K562 (cell line): ENCODE data around the gene NEK4. TPM values are rescaled to one million over a fixed set of nuclear protein-coding genes. Genes with fewer than 3 reads are reported as not detected.
A peak's percentile ranks its signal among the peaks of the same experiment; 100 is the strongest.

Experiments
- ATAC-seq: fragments of 200-7000 bp; cut with Tn5 transposase; 3 replicates; pipeline ENCODE4 v1.9.1; 2020; ENCODE audit warnings: moderate library complexity
- BruUV-seq: library from RNA; stranded (reverse); fragments of 400-500 nt; replicated peaks from 2 replicates; lab custom pipeline; 2021; lab: Mats Ljungman, UMichigan
- CTCF ChIA-PET: fragments of 300-600 bp; formaldehyde crosslinking; extraction: SDS; loops from one replicate; lab custom pipeline; 2021; ENCODE audit warnings: low intra/inter-chr PET ratio; lab: Yijun Ruan, JAX
- POLR2A ChIA-PET: fragments of 300-600, 350-650 bp; sonication (Branson Sonifier 250); formaldehyde crosslinking; extraction: SDS; loops from one replicate; lab custom pipeline; 2021; ENCODE audit warnings: antibody characterized with exemption, inconsistent platforms; lab: Yijun Ruan, JAX
- DNase-seq, 4 experiments: peaks; one replicate each; pipeline versions ENCODE4 v3.0.0 to v3.0.0-alpha.2; 2011 to 2018; ENCODE audit warnings: low spot score in 3 of 4, mixed read lengths in 3 of 4; ENCODE audit errors: extremely low read depth in 1 of 4
- FAIRE-seq: peaks from 2 replicates; lab custom pipeline; 2011; peaks lifted over from hg19 to GRCh38; lab: Jason Lieb, UNC
- H2AFZ ChIP-seq: 2 replicates; pipeline ENCODE4 v1.6.0; 2011; ENCODE audit warnings: low read depth, low read length, control low read depth, inconsistent platforms
- H3K27ac ChIP-seq: fragments of 200-600 bp; 3 replicates; pipeline ENCODE4 v1.8.0; 2011; ENCODE audit warnings: low read depth, mild to moderate bottlenecking, control low read depth, inconsistent platforms, low read length, moderate library complexity, mixed read lengths; ENCODE audit errors: extremely low read depth
- H3K27me3 ChIP-seq, 2 experiments: fragments of 300-600 bp in 1 of 2; 2 replicates in 1 of 2; 3 replicates in 1 of 2; pipeline versions ENCODE4 v1.6.0 to v1.8.0; 2011; ENCODE audit warnings: inconsistent platforms in 2 of 2, low read length in 2 of 2, mild to moderate bottlenecking in 1 of 2, mixed read lengths in 1 of 2, moderate library complexity in 1 of 2; ENCODE audit not compliant: control insufficient read depth in 2 of 2, insufficient read depth in 2 of 2
- H3K36me3 ChIP-seq: fragments of 300-600 bp; 3 replicates; pipeline ENCODE4 v1.8.0; 2011; ENCODE audit warnings: mild to moderate bottlenecking, low read length, inconsistent platforms; ENCODE audit not compliant: control insufficient read depth, insufficient read depth
- H3K4me1 ChIP-seq, 2 experiments: fragments of 200-600 bp in 1 of 2; replicated peaks in 1 of 2; 2 replicates in 1 of 2; 3 replicates in 1 of 2; pipeline versions ENCODE4 v1.5.1 to v1.8.0; 2011; ENCODE audit warnings: inconsistent platforms in 2 of 2, low read length in 2 of 2, mild to moderate bottlenecking in 1 of 2, mixed read lengths in 1 of 2, moderate library complexity in 1 of 2; ENCODE audit not compliant: control insufficient read depth in 2 of 2, insufficient read depth in 2 of 2
- H3K4me2 ChIP-seq: 2 replicates; pipeline ENCODE4 v1.6.1; 2011; ENCODE audit warnings: low read length, control low read depth, inconsistent platforms, mixed read lengths; ENCODE audit not compliant: insufficient read depth
- H3K4me3 ChIP-seq: fragments of 200-600 bp; sonication (generic), shearing (Covaris generic); 2 replicates; pipeline ENCODE4 v1.5.1; 2016; ENCODE audit warnings: control low read depth, inconsistent platforms
- H3K79me2 ChIP-seq: fragments of 200-600 bp; 3 replicates; pipeline ENCODE4 v1.8.0; 2011; ENCODE audit warnings: low read length, inconsistent platforms; ENCODE audit not compliant: control insufficient read depth, insufficient read depth
- H3K9ac ChIP-seq, 2 experiments: 2 replicates each; pipeline versions ENCODE4 v1.6.0 to v1.6.1; 2011; ENCODE audit warnings: low read depth in 2 of 2, low read length in 2 of 2, control low read depth in 1 of 2, inconsistent platforms in 1 of 2, mild to moderate bottlenecking in 1 of 2, mixed read lengths in 1 of 2; ENCODE audit not compliant: insufficient read depth in 1 of 2
- H3K9me1 ChIP-seq: one replicate; pipeline ENCODE4 v1.6.0; 2011; ENCODE audit warnings: inconsistent platforms, mild to moderate bottlenecking, low read length, moderate library complexity; ENCODE audit not compliant: control insufficient read depth, insufficient read depth
- H3K9me3 ChIP-seq: replicated peaks from 2 replicates; pipeline ENCODE4 v1.5.1; 2011; ENCODE audit warnings: low read depth, low read length, inconsistent platforms; ENCODE audit not compliant: control insufficient read depth, insufficient read depth
- H4K20me1 ChIP-seq: replicated peaks from 2 replicates; pipeline ENCODE4 v1.6.1; 2011; ENCODE audit warnings: low read length, inconsistent platforms, mixed read lengths; ENCODE audit not compliant: control insufficient read depth, insufficient read depth
- CBFA2T2 ChIP-seq: fragments of 450-650 bp; conservative IDR thresholded peaks from 2 replicates; pipeline ENCODE4 v1.6.1; 2017; ENCODE audit warnings: mild to moderate bottlenecking
- CGGBP1 ChIP-seq: fragments of 250-450 bp; sonication (Bioruptor Pico); IDR thresholded peaks from 2 replicates; pipeline ENCODE4 v1.9.0; 2021; ENCODE audit warnings: mild to moderate bottlenecking
- E2F1 ChIP-seq: sonication (generic); formaldehyde crosslinking; IDR thresholded peaks from 2 replicates; pipeline ENCODE4 v1.8.1; 2023; ENCODE audit warnings: mild to moderate bottlenecking, missing genetic modification reagents, moderate library complexity
- E2F6 ChIP-seq, 2 experiments: IDR thresholded peaks; 2 replicates each; pipeline ENCODE4 v1.6.1; 2011; ENCODE audit warnings: borderline replicate concordance in 1 of 2, control low read depth in 1 of 2, low read depth in 1 of 2, low read length in 1 of 2, mild to moderate bottlenecking in 1 of 2, mixed read lengths in 1 of 2, moderate library complexity in 1 of 2; ENCODE audit not compliant: insufficient read depth in 1 of 2, insufficient read length in 1 of 2, poor library complexity in 1 of 2, severe bottlenecking in 1 of 2; ENCODE audit errors: extremely low read depth in 1 of 2
- EZH2 ChIP-seq: IDR thresholded peaks from 2 replicates; pipeline ENCODE4 v1.6.1; 2012; ENCODE audit warnings: low read depth, mild to moderate bottlenecking, inconsistent platforms, low read length, borderline replicate concordance
- HBP1 ChIP-seq: fragments of 450-650 bp; formaldehyde crosslinking; IDR thresholded peaks from 2 replicates; pipeline ENCODE4 v1.4.0; 2022; ENCODE audit warnings: missing genetic modification characterization
- HNRNPLL ChIP-seq: fragments of 200-400 bp; formaldehyde crosslinking; IDR thresholded peaks from 2 replicates; pipeline ENCODE4 v1.6.1; 2017; ENCODE audit warnings: low read length, low read depth, mild to moderate bottlenecking; ENCODE audit not compliant: poor library complexity, severe bottlenecking
- NCOA1 ChIP-seq: fragments of 450-650 bp; IDR thresholded peaks from 2 replicates; pipeline ENCODE4 v1.6.1; 2016; ENCODE audit warnings: low read depth
- NR4A1 ChIP-seq, 2 experiments: fragments of 250-450 bp in 1 of 2; fragments of 450-650 bp in 1 of 2; sonication (Bioruptor Pico) in 1 of 2; IDR thresholded peaks; 2 replicates each; pipeline versions ENCODE4 v1.4.0 to v1.6.1; 2016 to 2020; ENCODE audit warnings: mild to moderate bottlenecking in 2 of 2, missing compliant biosample characterization in 1 of 2, missing genetic modification characterization in 1 of 2, moderate library complexity in 1 of 2
- PHB2 ChIP-seq: fragments of 450-650 bp; IDR thresholded peaks from 2 replicates; pipeline ENCODE4 v1.6.1; 2017; ENCODE audit warnings: low read depth
- POLR2B ChIP-seq: fragments of 450-650 bp; IDR thresholded peaks from 2 replicates; pipeline ENCODE4 v1.6.1; 2018; ENCODE audit warnings: low read depth; ENCODE audit not compliant: partially characterized antibody
- POLR2H ChIP-seq: IDR thresholded peaks from 2 replicates; pipeline ENCODE4 v1.6.1; 2016; ENCODE audit warnings: missing genetic modification characterization, low read depth, mild to moderate bottlenecking, control low read depth, missing compliant biosample characterization, moderate library complexity
- ZFP1 ChIP-seq: fragments of 450-650 bp; formaldehyde crosslinking; IDR thresholded peaks from 2 replicates; pipeline ENCODE4 v1.4.0; 2020; ENCODE audit warnings: mild to moderate bottlenecking, mixed read lengths
- ZNF707 ChIP-seq: fragments of 250-450 bp; sonication (Bioruptor Pico); conservative IDR thresholded peaks from 2 replicates; pipeline ENCODE4 v1.8.0; 2022; ENCODE audit warnings: inconsistent platforms, mild to moderate bottlenecking, moderate library complexity
- WGBS: fragments of 100-300 bp; shearing (Covaris generic); methylation state at CpG from one replicate; pipeline ENCODE4 v1.1.6; 2016; ENCODE audit warnings: low coverage, mixed read lengths; ENCODE audit not compliant: insufficient coverage; ENCODE audit errors: missing lambda C conversion rate; 5-methylcytosine and 5-hydroxymethylcytosine counted together
- in situ Hi-C: fragments of 300-500 bp; cut with MboI; formaldehyde crosslinking; loops from 4 replicates; pipeline ENCODE4 v1.15.0; 2018; ENCODE audit warnings: inconsistent platforms, mixed read lengths
- intact Hi-C: fragments of 100-400 bp; cut with micrococcal nuclease; formaldehyde crosslinking; loops from 2 replicates; pipeline ENCODE4 v1.14.2; 2022
- polyA plus RNA-seq, 8 experiments: library from polyadenylated mRNA; depleted of rRNA in 4 of 8; stranded (reverse) in 5 of 8; unstranded in 3 of 8; fragments of >200 nt; fragmentation: Nextera tagmentation in 2 of 8; fragmentation: Illumina TruSeq in 1 of 8; extraction: Ambion mirVana in 2 of 8; extraction: Trizol in 1 of 8; gene quantifications; 2 replicates each; pipeline versions ENCODE4 v1.2.1 to v1.2.3, GENCODE V29; 2011 to 2014; ENCODE audit warnings: inconsistent platforms in 1 of 8, missing spikeins in 1 of 8
- total RNA-seq, 7 experiments: library from RNA; depleted of rRNA in 6 of 7; stranded (reverse); fragments of >200 nt in 6 of 7; fragmentation: Illumina TruSeq in 2 of 7; extraction: Trizol in 2 of 7; gene quantifications; 2 replicates each; pipeline versions ENCODE4 v1.2.1 to v1.2.3, GENCODE V29; 2011 to 2021; ENCODE audit warnings: low replicate concordance in 1 of 7

Gene NEK4
- total and polyA plus RNA-seq, 9 of the 15 experiments (the other 6 are each of a cell fraction or from before 2014, with no cell fraction given), result 5.8 to 23.1 (median 16.6) TPM

GRCh38 chr3:52685285-52685708, 85.4 kb downstream of the NEK4 start:
- whole genome bisulfite sequencing, result 2% methylated on average over 15 of the region's 41 CpGs
- TF ChIP-seq NCOA1, result no peak
- TF ChIP-seq ZFP1 (CRISPR knock-in tag), result no peak
- TF ChIP-seq E2F6 (IDR thresholded peaks at IDR 0.05; ENCODE audit: borderline replicate concordance in 1 of 2, extremely low read depth in 1 of 2, insufficient read depth in 1 of 2, insufficient read length in 1 of 2, low read depth in 1 of 2, low read length in 1 of 2, poor library complexity in 1 of 2, severe bottlenecking in 1 of 2), result peak; percentile 58 to 93
- TF ChIP-seq EZH2, result no peak
- TF ChIP-seq CGGBP1 (CRISPR knock-in tag), result no peak
- peak; percentile 58 for TF ChIP-seq POLR2H (tag)
- TF ChIP-seq POLR2B, result no peak
- no peak for TF ChIP-seq ZNF707 (CRISPR knock-in tag)
- TF ChIP-seq PHB2, result no peak
- no peak for TF ChIP-seq CBFA2T2
- TF ChIP-seq E2F1 (CRISPR knock-in tag), result peak; percentile 52; the same call in 1 of the 2 replicates
- TF ChIP-seq NR4A1 (CRISPR knock-in tag; IDR thresholded peaks at IDR 0.05), result no peak
- TF ChIP-seq NR4A1 (tag; IDR thresholded peaks at IDR 0.05), result no peak
- TF ChIP-seq HNRNPLL, result no peak
- no peak for TF ChIP-seq HBP1 (CRISPR knock-in tag)

More at GRCh38 chr3:52685285-52685708, 85.4 kb downstream of the NEK4 start:
- Histone ChIP-seq H3K27me3 (no peaks in the 10 kb centered on the region), H3K4me2 (peak overlapping the region; percentile 91), H2AFZ (peak overlapping the region; percentile 64), H3K9me1 (no peaks in the 10 kb centered on the region), H3K36me3 (peaks cover 45% of the 10 kb centered on the region), H3K9ac (peak overlapping the region; percentile 89 to 97), H3K4me3 (peak overlapping the region; percentile 52), H3K27ac (peak overlapping the region; percentile 75), H3K79me2 (peaks cover 81% of the 10 kb centered on the region), H3K4me1 (peaks cover 3 to 24% of the 10 kb centered on the region in 2 experiments; a peak in 3 of 5 replicates), H3K9me3 (no peaks in the 10 kb centered on the region), H4K20me1 (no peaks in the 10 kb centered on the region)
- DNase-seq (peak in 2 of 4 experiments; percentile 87 to 90), ATAC-seq (peak; percentile 90), FAIRE-seq (peak; percentile 55)
- BruUV-seq, result no TSS peak
- in situ Hi-C loops, result no loop called here
- POLR2A ChIA-PET, result interaction anchor here (0.5 to 2.5 kb wide), 4 partner anchors 8 to 155 kb away, joined by 3 to 6 read pairs (median 3); partner anchors contain the start of genes GLT8D1, SPCS1 and UQCC5
- CTCF ChIA-PET, result no interaction called here
- intact Hi-C loops, result loop anchor here (10.0 kb wide), 1 partner anchor 230 kb away; the partner anchor contains the start of genes NISCH and TNNC1
